A673 (cell line): ENCODE measurements around the gene SPIN1.

ENCODE experiments used
- EZH2 ChIP-seq: fragments of 200-600 bp; sonication (generic); IDR thresholded peaks from 2 replicates; pipeline ENCODE4 v1.6.1; 2017; ENCODE audit warnings: borderline replicate concordance, low read depth, mild to moderate bottlenecking, mixed read lengths, antibody characterized with exemption, low read length; ENCODE audit not compliant: poor library complexity, severe bottlenecking
- TF ChIP-seq, protein P1 (sequence below): fragments of 300-800, 200-600 bp; sonication (generic); conservative IDR thresholded peaks from 2 replicates; pipeline ENCODE4 v1.5.1; 2017; ENCODE audit warnings: low read depth, mild to moderate bottlenecking, antibody characterized with exemption, low read length, moderate library complexity, mixed read lengths

DNA sequence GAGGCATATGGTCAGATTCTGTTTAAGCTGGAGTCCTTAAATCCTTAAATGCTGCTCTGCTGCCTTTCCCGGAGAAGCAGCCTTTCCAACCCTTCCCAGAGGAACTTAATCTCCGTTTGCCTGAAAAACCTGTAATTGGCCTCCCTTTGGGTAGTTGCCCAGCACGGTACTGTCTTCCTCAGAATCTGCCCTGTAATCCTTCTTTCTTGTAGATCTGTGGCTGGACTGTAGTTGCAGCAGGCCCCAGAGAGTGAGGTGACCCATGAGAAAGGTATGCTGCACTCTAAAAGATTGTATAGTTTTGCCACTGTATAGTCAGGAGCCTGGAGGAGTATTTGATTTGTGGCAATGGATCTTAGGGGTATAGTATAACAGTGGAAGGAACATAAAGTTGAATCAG lies 11.7 kb downstream of the SPIN1 start:
- TF ChIP-seq, protein P1, sequence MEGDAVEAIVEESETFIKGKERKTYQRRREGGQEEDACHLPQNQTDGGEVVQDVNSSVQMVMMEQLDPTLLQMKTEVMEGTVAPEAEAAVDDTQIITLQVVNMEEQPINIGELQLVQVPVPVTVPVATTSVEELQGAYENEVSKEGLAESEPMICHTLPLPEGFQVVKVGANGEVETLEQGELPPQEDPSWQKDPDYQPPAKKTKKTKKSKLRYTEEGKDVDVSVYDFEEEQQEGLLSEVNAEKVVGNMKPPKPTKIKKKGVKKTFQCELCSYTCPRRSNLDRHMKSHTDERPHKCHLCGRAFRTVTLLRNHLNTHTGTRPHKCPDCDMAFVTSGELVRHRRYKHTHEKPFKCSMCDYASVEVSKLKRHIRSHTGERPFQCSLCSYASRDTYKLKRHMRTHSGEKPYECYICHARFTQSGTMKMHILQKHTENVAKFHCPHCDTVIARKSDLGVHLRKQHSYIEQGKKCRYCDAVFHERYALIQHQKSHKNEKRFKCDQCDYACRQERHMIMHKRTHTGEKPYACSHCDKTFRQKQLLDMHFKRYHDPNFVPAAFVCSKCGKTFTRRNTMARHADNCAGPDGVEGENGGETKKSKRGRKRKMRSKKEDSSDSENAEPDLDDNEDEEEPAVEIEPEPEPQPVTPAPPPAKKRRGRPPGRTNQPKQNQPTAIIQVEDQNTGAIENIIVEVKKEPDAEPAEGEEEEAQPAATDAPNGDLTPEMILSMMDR: no peak
- no peak for TF ChIP-seq EZH2
